Dendritic cell treated with granulocyte-macrophage colony-stimulating factor and Interleukin-4, amounts not matched to agents 40 ng/mL and 50 ng/mL, for 4 days (primary cell): ENCODE results near the gene EIF3L.

Experiments
- H3K27ac Mint-ChIP-seq: one replicate; pipeline ENCODE4 v1.8.0; 2022; ENCODE audit warnings: mild to moderate bottlenecking, mixed read lengths
- H3K27me3 Mint-ChIP-seq: one replicate; pipeline ENCODE4 v1.8.0; 2022; ENCODE audit warnings: mild to moderate bottlenecking, mixed read lengths
- H3K36me3 Mint-ChIP-seq: one replicate; pipeline ENCODE4 v1.8.0; 2022; ENCODE audit warnings: low read depth, mixed read lengths
- H3K4me1 Mint-ChIP-seq: one replicate; pipeline ENCODE4 v1.8.0; 2022; ENCODE audit warnings: low read depth, mixed read lengths
- H3K4me3 Mint-ChIP-seq: one replicate; pipeline ENCODE4 v1.8.0; 2022; ENCODE audit warnings: mild to moderate bottlenecking, moderate library complexity, mixed read lengths
- H3K9me3 Mint-ChIP-seq: one replicate; pipeline ENCODE4 v1.8.0; 2022; ENCODE audit warnings: mixed read lengths
- intact Hi-C: fragments of 100-400 bp; cut with micrococcal nuclease; formaldehyde crosslinking; loops from one replicate; pipeline ENCODE4 v1.15.0; 2022

Gene EIF3L

GRCh38 chr22:37896939-37897338, 47.7 kb downstream of the EIF3L start:
- Mint-ChIP-seq H3K27me3 (peaks cover 2% of the 10 kb centered on the region), H3K27ac (no peak overlapping the region), H3K4me1 (peaks cover 16% of the 10 kb centered on the region), H3K36me3 (peaks cover 17% of the 10 kb centered on the region), H3K9me3 (no peaks in the 10 kb centered on the region), H3K4me3 (no peak overlapping the region)
- intact Hi-C loops: no loop called here

DNA sequence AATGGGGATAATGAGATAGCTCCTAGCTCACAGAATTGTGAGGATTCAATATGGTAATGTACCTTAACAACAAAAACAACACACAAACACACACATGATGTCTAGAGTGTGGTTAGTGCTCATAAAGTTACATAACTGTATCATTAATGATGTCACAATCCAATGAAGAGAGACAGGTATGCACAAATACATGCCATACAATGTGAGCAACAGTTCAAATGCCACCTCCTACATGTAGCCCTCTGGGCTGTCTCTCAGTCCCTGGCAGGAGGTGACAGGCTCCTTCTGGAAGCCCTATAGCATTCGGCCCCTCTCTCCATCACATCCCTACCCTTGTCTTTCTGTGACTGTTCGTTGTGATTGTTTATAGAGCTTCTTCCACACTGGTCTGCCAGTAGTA, 48.6 kb downstream of the EIF3L start:
- peaks cover 2% of the 10 kb centered on the region for H3K27me3 Mint-ChIP-seq
- H3K9me3 Mint-ChIP-seq: no peaks in the 10 kb centered on the region
- H3K36me3 Mint-ChIP-seq: peaks cover 11% of the 10 kb centered on the region
- H3K4me1 Mint-ChIP-seq: peaks cover 16% of the 10 kb centered on the region
- H3K4me3 Mint-ChIP-seq: no peak overlapping the region
- intact Hi-C loops: no loop called here
- H3K27ac Mint-ChIP-seq: no peak overlapping the region

GRCh38 chr22:37898441-37899181, 49.4 kb downstream of the EIF3L start:
- H3K9me3 Mint-ChIP-seq: no peaks in the 10 kb centered on the region
- H3K4me3 Mint-ChIP-seq: no peak overlapping the region
- H3K27ac Mint-ChIP-seq: no peak overlapping the region
- intact Hi-C loops: no loop called here
- peaks cover 12% of the 10 kb centered on the region for H3K4me1 Mint-ChIP-seq
- H3K27me3 Mint-ChIP-seq: peaks cover 2% of the 10 kb centered on the region
- H3K36me3 Mint-ChIP-seq: peaks cover 5% of the 10 kb centered on the region

DNA sequence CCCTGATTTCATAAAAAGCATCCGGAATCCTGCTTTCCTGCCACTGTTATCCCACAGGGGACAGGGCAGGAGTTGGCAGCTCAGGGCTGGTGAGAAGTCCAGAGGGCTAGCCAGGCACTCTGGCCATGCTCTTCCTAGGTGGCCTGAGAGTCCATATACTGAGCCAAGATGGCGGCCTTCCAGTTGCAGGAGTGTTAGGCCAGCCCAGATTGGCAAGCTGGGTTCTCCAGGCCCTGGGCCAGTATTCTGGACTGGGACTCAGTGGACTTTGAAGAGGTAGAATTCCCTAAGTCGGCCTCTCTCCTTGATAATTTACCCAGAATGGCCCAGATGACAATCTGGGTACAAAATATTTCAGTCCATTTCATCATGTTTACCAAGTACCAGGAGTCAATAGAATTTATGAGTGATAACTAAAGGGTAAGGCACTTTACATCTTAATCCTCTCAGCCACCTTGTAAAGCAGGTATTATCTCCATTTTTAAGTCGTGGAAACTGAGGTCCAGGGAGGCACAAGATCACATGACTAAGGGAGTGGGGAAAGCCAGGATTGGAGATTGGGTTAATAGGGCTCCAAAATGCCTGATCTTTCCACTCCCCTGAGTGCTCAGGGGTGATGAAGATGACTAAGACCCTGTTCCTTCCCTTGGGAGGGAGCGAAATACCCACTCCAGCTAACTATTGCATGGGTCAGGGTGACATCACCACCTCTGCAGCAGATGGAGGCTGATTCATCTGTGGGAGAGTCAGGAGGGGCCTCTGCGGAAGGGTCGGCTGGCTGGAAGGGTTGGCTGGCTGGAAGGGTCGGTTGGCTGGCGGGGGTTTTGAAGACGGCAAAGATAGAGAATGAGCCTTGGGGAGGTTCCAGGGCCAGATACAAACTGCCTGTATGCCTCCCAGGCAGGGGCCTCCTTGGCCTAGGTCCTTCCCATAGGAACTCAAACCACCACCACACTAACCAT, 55.6 kb downstream of the EIF3L start:
- H3K27me3 Mint-ChIP-seq: peaks cover 2% of the 10 kb centered on the region
- intact Hi-C loops: no loop called here
- H3K4me1 Mint-ChIP-seq: peaks cover 24% of the 10 kb centered on the region
- H3K27ac Mint-ChIP-seq: peak overlapping the region; percentile 84
- H3K9me3 Mint-ChIP-seq: no peaks in the 10 kb centered on the region
- peak overlapping the region; percentile 77 for H3K4me3 Mint-ChIP-seq
- no peaks in the 10 kb centered on the region for H3K36me3 Mint-ChIP-seq

- Mint-ChIP-seq H3K36me3 (no peaks in the 10 kb centered on the region), H3K27ac (peak within 1 kb of the TSS; percentile 84), H3K4me3 (peak within 1 kb of the TSS; percentile 81), H3K4me1 (peaks cover 24% of the 10 kb centered on the region), H3K9me3 (no peaks in the 10 kb centered on the region), H3K27me3 (peaks cover 2% of the 10 kb centered on the region)
- intact Hi-C loops: loop anchor here (1.0 kb wide), 1 partner anchor 29 kb away; no protein-coding TSS in a partner anchor
These were observed 56.5 kb downstream of the EIF3L start, which contains the start of gene MICALL1 for GRCh38 chr22:37905534-37906363. TSS of gene MICALL1 (plus strand) at chr22:37906297. CDS start at chr22:37906423, 126 bp downstream.

- peaks cover 24% of the 10 kb centered on the region for H3K4me1 Mint-ChIP-seq
- no peaks in the 10 kb centered on the region for H3K9me3 Mint-ChIP-seq
- intact Hi-C loops: loop anchor here (1.0 kb wide), 1 partner anchor 28 kb away; no protein-coding TSS in a partner anchor
- peak overlapping the region; percentile 78 for H3K27ac Mint-ChIP-seq
- H3K27me3 Mint-ChIP-seq: no peaks in the 10 kb centered on the region
- H3K4me3 Mint-ChIP-seq: peak overlapping the region; percentile 81
- no peaks in the 10 kb centered on the region for H3K36me3 Mint-ChIP-seq
These were observed 57.3 kb downstream of the EIF3L start for GRCh38 chr22:37906364-37907008.

DNA sequence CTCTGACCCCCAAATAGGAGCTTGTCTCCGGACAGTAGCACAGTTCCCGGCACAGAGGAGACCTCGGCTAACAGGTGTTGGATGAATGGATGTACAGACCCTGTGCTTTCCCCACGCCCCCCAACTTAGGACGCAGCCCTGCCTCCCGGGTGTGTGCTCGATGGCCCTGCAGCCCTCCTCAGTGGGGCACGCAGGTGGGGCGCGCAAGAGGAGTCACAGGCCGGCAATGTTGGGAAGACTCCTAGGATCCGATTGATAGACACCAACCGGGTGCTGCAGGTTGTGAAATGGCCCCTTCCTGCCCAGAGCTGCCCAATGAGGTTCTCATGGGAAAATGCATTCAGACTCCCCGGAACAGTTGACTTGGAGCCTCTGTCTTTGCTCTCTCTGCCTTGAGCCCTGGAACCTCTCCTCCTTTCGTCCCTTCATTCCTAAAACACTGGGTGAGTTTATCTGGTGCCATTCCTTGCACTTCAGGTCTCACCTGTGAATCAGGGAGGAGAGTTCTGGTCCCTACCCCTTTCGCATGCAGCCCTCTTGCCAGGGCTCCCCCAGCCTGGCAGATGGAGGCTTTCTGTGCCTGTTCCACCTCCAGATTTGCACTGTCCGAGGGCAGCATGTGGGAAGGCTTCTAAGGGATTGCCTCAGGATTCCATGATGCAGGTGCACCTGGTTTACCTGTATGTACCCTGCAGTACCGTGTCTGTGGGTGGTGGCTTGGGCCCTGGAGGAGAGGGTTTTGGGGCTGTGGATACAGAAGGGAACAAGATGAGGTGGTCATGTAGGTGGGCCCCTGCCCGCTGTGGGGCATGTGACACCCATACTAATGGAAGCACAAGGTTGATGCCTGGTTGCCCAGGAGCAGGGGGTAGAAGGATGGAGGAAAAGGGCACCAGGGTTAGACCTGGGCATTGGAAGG, 58.1 kb downstream of the EIF3L start:
- Mint-ChIP-seq H3K27me3 (no peaks in the 10 kb centered on the region), H3K9me3 (no peaks in the 10 kb centered on the region), H3K4me1 (peaks cover 24% of the 10 kb centered on the region), H3K27ac (peak overlapping the region; percentile 78), H3K4me3 (peak overlapping the region; percentile 81), H3K36me3 (peaks cover 8% of the 10 kb centered on the region)
- intact Hi-C loops: no loop called here

DNA sequence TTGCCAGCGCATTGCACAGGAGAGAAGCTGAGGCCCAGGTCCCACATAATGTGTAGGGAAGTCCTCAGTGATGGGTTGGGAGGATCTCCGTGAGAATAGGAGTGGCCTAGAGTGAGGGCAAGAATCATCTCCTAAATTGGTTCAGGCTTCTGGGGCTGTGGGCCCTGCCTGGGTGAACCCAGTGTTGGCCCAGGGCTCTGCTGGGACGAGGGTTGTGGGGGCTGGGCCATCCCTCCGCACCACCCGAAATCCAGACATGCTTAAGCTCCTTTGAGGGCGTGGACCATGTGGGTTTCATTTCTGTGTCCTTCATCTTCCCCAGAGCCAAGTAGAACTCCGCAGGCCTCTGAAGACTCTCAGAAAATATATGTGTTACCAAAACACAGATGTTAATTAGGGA, 60.5 kb downstream of the EIF3L start:
- Mint-ChIP-seq H3K27me3 (no peaks in the 10 kb centered on the region), H3K4me3 (no peak overlapping the region), H3K4me1 (peaks cover 29% of the 10 kb centered on the region), H3K36me3 (peaks cover 20% of the 10 kb centered on the region), H3K9me3 (no peaks in the 10 kb centered on the region), H3K27ac (no peak overlapping the region)
- intact Hi-C loops: no loop called here

DNA sequence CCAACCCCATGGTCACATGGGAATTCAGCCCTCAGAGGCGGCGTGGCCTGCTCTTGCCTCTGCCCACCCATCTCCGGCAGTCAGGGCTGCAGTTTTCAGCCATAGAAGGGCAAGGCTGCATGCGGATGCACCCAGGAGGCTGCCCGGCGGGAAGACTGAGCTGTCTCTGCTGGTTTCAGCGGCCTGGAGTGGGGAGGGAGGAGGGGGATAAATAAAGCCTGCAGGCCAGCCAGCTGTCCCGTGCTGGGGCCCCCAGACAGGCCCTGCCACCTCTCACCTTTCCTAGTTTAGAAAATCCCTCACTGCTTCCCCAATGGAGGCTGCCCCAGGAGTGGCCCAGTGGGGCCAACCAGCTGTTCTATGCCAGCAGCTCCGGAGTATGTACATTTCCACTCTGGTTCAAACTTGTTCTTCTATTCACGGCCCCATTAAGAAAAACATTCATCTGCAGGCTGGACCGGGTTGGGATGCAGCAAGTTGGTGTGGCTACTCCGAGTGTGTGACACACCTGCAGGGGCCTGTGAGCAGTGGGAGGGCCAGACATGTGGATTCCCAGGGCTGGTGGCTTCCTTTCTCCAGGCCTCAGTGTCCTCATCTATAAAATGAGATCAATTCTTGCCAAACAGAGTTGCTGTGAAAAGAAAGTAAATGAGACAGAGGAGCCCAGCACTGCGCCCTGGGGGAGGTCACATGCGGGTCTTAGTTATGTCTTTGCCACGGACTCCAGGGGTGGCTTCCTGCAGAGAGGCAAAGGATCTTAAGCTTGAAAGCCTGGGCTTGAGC, 61.9 kb downstream of the EIF3L start:
- no peak overlapping the region for H3K4me3 Mint-ChIP-seq
- H3K4me1 Mint-ChIP-seq: peaks cover 19% of the 10 kb centered on the region
- peaks cover 20% of the 10 kb centered on the region for H3K36me3 Mint-ChIP-seq
- no peaks in the 10 kb centered on the region for H3K9me3 Mint-ChIP-seq
- intact Hi-C loops: no loop called here
- no peaks in the 10 kb centered on the region for H3K27me3 Mint-ChIP-seq
- H3K27ac Mint-ChIP-seq: no peak overlapping the region

DNA sequence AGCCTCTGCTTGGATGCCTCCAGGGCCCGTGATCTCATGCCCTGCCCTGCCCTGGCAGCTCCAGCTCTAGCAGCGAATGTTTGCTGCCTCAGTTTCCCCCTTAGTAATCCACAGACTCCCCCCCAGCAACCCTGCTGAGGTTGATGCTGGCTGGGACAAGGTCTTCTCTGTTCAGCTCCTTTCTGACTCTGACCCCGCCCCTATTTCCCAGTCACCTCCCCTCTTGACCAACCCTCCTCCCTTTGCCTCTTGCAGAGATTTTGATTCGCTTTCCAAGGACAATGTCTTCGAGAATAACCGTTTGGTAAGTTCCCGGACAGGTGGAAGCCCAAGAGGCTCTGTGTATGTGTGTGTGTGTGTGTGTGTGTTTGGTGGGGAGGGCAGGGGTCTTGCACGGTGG, 62.5 kb downstream of the EIF3L start:
- intact Hi-C loops: no loop called here
- Mint-ChIP-seq H3K4me1 (peaks cover 19% of the 10 kb centered on the region), H3K27me3 (no peaks in the 10 kb centered on the region), H3K4me3 (no peak overlapping the region), H3K9me3 (no peaks in the 10 kb centered on the region), H3K36me3 (peaks cover 26% of the 10 kb centered on the region), H3K27ac (no peak overlapping the region)

DNA sequence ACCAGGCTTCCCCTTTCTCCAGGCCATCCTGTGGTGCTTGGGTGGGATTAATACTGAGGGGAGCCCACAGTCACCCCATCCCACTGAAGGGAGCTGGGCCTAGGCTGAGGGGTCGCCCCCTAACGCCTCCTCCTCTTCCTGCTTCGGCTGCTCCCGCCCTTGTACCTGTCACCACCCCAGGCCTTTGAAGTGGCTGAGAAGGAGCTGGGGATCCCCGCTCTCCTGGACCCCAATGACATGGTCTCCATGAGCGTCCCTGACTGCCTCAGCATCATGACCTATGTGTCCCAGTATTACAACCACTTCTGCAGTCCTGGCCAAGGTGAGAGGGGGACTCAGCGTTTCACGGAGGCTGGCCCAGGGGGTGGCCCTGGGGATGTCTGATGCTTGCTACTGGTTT, 63.0 kb downstream of the EIF3L start:
- Mint-ChIP-seq H3K4me3 (no peak overlapping the region), H3K4me1 (peaks cover 14% of the 10 kb centered on the region), H3K27ac (no peak overlapping the region), H3K9me3 (no peaks in the 10 kb centered on the region), H3K36me3 (peaks cover 31% of the 10 kb centered on the region), H3K27me3 (no peaks in the 10 kb centered on the region)
- intact Hi-C loops: no loop called here

GRCh38 chr22:37913233-37913721, 64.1 kb downstream of the EIF3L start:
- H3K27me3 Mint-ChIP-seq: no peaks in the 10 kb centered on the region
- intact Hi-C loops: no loop called here
- H3K27ac Mint-ChIP-seq: no peak overlapping the region
- peaks cover 42% of the 10 kb centered on the region for H3K36me3 Mint-ChIP-seq
- H3K4me1 Mint-ChIP-seq: peaks cover 6% of the 10 kb centered on the region
- no peak overlapping the region for H3K4me3 Mint-ChIP-seq
- no peaks in the 10 kb centered on the region for H3K9me3 Mint-ChIP-seq
